ENCODE results near the gene ROR2. TPM values are rescaled to one million over a fixed set of nuclear protein-coding genes. Genes with fewer than 3 reads are reported as not detected.

The ROR2 gene
- polyA plus RNA-seq, 4 donors: 0.54 to 5.6 (median 3.2) TPM; not detected in 1

Other genes with a start within 250 kb of the ROR2 start
- 10 to 100 TPM; 13.4 to 86.5 (median 37.9) TPM for gene SPTLC1, start 165.2 kb upstream of the ROR2 start, polyA plus RNA-seq

All from small intestine (tissue), 4 donors.